K562 (cell line): Measurements from ENCODE around the gene SNX18. TPM values are rescaled to one million over a fixed set of nuclear protein-coding genes. Genes with fewer than 3 reads are reported as not detected.
A peak's percentile ranks its signal among the peaks of the same experiment; 100 is the strongest.

ENCODE experiments used
- ATAC-seq: fragments of 200-7000 bp; cut with Tn5 transposase; 3 replicates; pipeline ENCODE4 v1.9.1; 2020; ENCODE audit warnings: moderate library complexity
- BruUV-seq: library from RNA; stranded (reverse); fragments of 400-500 nt; replicated peaks from 2 replicates; lab custom pipeline; 2021; lab: Mats Ljungman, UMichigan
- CTCF ChIA-PET: fragments of 300-600 bp; formaldehyde crosslinking; extraction: SDS; loops from one replicate; lab custom pipeline; 2021; ENCODE audit warnings: low intra/inter-chr PET ratio; lab: Yijun Ruan, JAX
- POLR2A ChIA-PET: fragments of 300-600, 350-650 bp; sonication (Branson Sonifier 250); formaldehyde crosslinking; extraction: SDS; loops from one replicate; lab custom pipeline; 2021; ENCODE audit warnings: antibody characterized with exemption, inconsistent platforms; lab: Yijun Ruan, JAX
- DNase-seq, 4 experiments: peaks; one replicate each; pipeline versions ENCODE4 v3.0.0 to v3.0.0-alpha.2; 2011 to 2018; ENCODE audit warnings: low spot score in 3 of 4, mixed read lengths in 3 of 4; ENCODE audit errors: extremely low read depth in 1 of 4
- FAIRE-seq: peaks from 2 replicates; lab custom pipeline; 2011; peaks lifted over from hg19 to GRCh38; lab: Jason Lieb, UNC
- H2AFZ ChIP-seq: 2 replicates; pipeline ENCODE4 v1.6.0; 2011; ENCODE audit warnings: low read depth, low read length, control low read depth, inconsistent platforms
- H3K27ac ChIP-seq: fragments of 200-600 bp; 3 replicates; pipeline ENCODE4 v1.8.0; 2011; ENCODE audit warnings: low read depth, mild to moderate bottlenecking, control low read depth, inconsistent platforms, low read length, moderate library complexity, mixed read lengths; ENCODE audit errors: extremely low read depth
- H3K27me3 ChIP-seq, 2 experiments: fragments of 300-600 bp in 1 of 2; 2 replicates in 1 of 2; 3 replicates in 1 of 2; pipeline versions ENCODE4 v1.6.0 to v1.8.0; 2011; ENCODE audit warnings: inconsistent platforms in 2 of 2, low read length in 2 of 2, mild to moderate bottlenecking in 1 of 2, mixed read lengths in 1 of 2, moderate library complexity in 1 of 2; ENCODE audit not compliant: control insufficient read depth in 2 of 2, insufficient read depth in 2 of 2
- H3K36me3 ChIP-seq: fragments of 300-600 bp; 3 replicates; pipeline ENCODE4 v1.8.0; 2011; ENCODE audit warnings: mild to moderate bottlenecking, low read length, inconsistent platforms; ENCODE audit not compliant: control insufficient read depth, insufficient read depth
- H3K4me1 ChIP-seq, 2 experiments: fragments of 200-600 bp in 1 of 2; replicated peaks in 1 of 2; 2 replicates in 1 of 2; 3 replicates in 1 of 2; pipeline versions ENCODE4 v1.5.1 to v1.8.0; 2011; ENCODE audit warnings: inconsistent platforms in 2 of 2, low read length in 2 of 2, mild to moderate bottlenecking in 1 of 2, mixed read lengths in 1 of 2, moderate library complexity in 1 of 2; ENCODE audit not compliant: control insufficient read depth in 2 of 2, insufficient read depth in 2 of 2
- H3K4me2 ChIP-seq: 2 replicates; pipeline ENCODE4 v1.6.1; 2011; ENCODE audit warnings: low read length, control low read depth, inconsistent platforms, mixed read lengths; ENCODE audit not compliant: insufficient read depth
- H3K4me3 ChIP-seq: fragments of 200-600 bp; sonication (generic), shearing (Covaris generic); 2 replicates; pipeline ENCODE4 v1.5.1; 2016; ENCODE audit warnings: control low read depth, inconsistent platforms
- H3K79me2 ChIP-seq: fragments of 200-600 bp; 3 replicates; pipeline ENCODE4 v1.8.0; 2011; ENCODE audit warnings: low read length, inconsistent platforms; ENCODE audit not compliant: control insufficient read depth, insufficient read depth
- H3K9ac ChIP-seq, 2 experiments: 2 replicates each; pipeline versions ENCODE4 v1.6.0 to v1.6.1; 2011; ENCODE audit warnings: low read depth in 2 of 2, low read length in 2 of 2, control low read depth in 1 of 2, inconsistent platforms in 1 of 2, mild to moderate bottlenecking in 1 of 2, mixed read lengths in 1 of 2; ENCODE audit not compliant: insufficient read depth in 1 of 2
- H3K9me1 ChIP-seq: one replicate; pipeline ENCODE4 v1.6.0; 2011; ENCODE audit warnings: inconsistent platforms, mild to moderate bottlenecking, low read length, moderate library complexity; ENCODE audit not compliant: control insufficient read depth, insufficient read depth
- H3K9me3 ChIP-seq: replicated peaks from 2 replicates; pipeline ENCODE4 v1.5.1; 2011; ENCODE audit warnings: low read depth, low read length, inconsistent platforms; ENCODE audit not compliant: control insufficient read depth, insufficient read depth
- H4K20me1 ChIP-seq: replicated peaks from 2 replicates; pipeline ENCODE4 v1.6.1; 2011; ENCODE audit warnings: low read length, inconsistent platforms, mixed read lengths; ENCODE audit not compliant: control insufficient read depth, insufficient read depth
- BRD9 ChIP-seq: fragments of 450-650 bp; IDR thresholded peaks from 2 replicates; pipeline ENCODE4 v1.6.1; 2018; ENCODE audit warnings: low read depth; ENCODE audit not compliant: partially characterized antibody
- EP300 ChIP-seq: IDR thresholded peaks from 2 replicates; pipeline ENCODE4 v1.6.1; 2012; ENCODE audit warnings: low read length, improper control_type of control experiment
- ETV1 ChIP-seq: fragments of 450-650 bp; conservative IDR thresholded peaks from 2 replicates; pipeline ENCODE4 v1.6.1; 2016; ENCODE audit warnings: missing genetic modification characterization, control low read depth, low read depth, missing compliant biosample characterization
- FUS ChIP-seq: fragments of 200-400 bp; formaldehyde crosslinking; optimal IDR thresholded peaks from 2 replicates; pipeline ENCODE3; 2017; ENCODE audit warnings: low read depth, low read length
- GTF2A2 ChIP-seq: IDR thresholded peaks from 2 replicates; pipeline ENCODE4 v1.6.1; 2016; ENCODE audit warnings: mild to moderate bottlenecking, missing genetic modification characterization, missing compliant biosample characterization
- JUN ChIP-seq, 2 experiments: sonication (generic) in 1 of 2; formaldehyde crosslinking in 1 of 2; IDR thresholded peaks; 2 replicates each; pipeline versions ENCODE4 v1.6.1 to v1.8.0; 2012 to 2022; ENCODE audit warnings: borderline replicate concordance in 2 of 2, mild to moderate bottlenecking in 2 of 2, improper control_type of control experiment in 1 of 2, low read depth in 1 of 2, low read length in 1 of 2, missing genetic modification reagents in 1 of 2
- NCOA2 ChIP-seq, 2 experiments: fragments of 450-650 bp; IDR thresholded peaks; 2 replicates each; pipeline ENCODE4 v1.6.1; 2018; ENCODE audit warnings: mild to moderate bottlenecking in 2 of 2, moderate library complexity in 1 of 2; ENCODE audit not compliant: partially characterized antibody in 2 of 2
- NRF1 ChIP-seq, 2 experiments: fragments of 450-650 bp; IDR thresholded peaks in 1 of 2; conservative IDR thresholded peaks in 1 of 2; 2 replicates each; pipeline ENCODE4 v1.6.1; 2014; ENCODE audit warnings: mild to moderate bottlenecking in 2 of 2
- OTX1 ChIP-seq: fragments of 450-650 bp; formaldehyde crosslinking; IDR thresholded peaks from 2 replicates; pipeline ENCODE4 v1.4.0; 2022; ENCODE audit warnings: mild to moderate bottlenecking
- PHF20 ChIP-seq: fragments of 450-650 bp; IDR thresholded peaks from 2 replicates; pipeline ENCODE4 v1.6.1; 2018; ENCODE audit not compliant: partially characterized antibody
- RBBP5 ChIP-seq: fragments of 200-600 bp; sonication (generic); IDR thresholded peaks from 2 replicates; pipeline ENCODE4 v1.6.1; 2012; ENCODE audit warnings: borderline replicate concordance, mild to moderate bottlenecking, low read length, control low read depth, inconsistent platforms; ENCODE audit not compliant: insufficient read depth, poor library complexity, severe bottlenecking
- ZNF384 ChIP-seq: IDR thresholded peaks from 2 replicates; pipeline ENCODE4 v1.6.1; 2012; ENCODE audit warnings: low read depth, low read length, improper control_type of control experiment
- ZNF431 ChIP-seq: sonication (generic); formaldehyde crosslinking; IDR thresholded peaks from 2 replicates; pipeline ENCODE4 v1.8.0; 2022; ENCODE audit warnings: mild to moderate bottlenecking, missing genetic modification reagents
- ZNF583 ChIP-seq: fragments of 250-450 bp; sonication (Bioruptor Pico); IDR thresholded peaks from 2 replicates; pipeline ENCODE4 v1.4.0; 2020
- ZNF586 ChIP-seq: fragments of 450-650 bp; formaldehyde crosslinking; conservative IDR thresholded peaks from 2 replicates; pipeline ENCODE4 v1.4.0; 2020; ENCODE audit warnings: mild to moderate bottlenecking, moderate library complexity
- ZSCAN29 ChIP-seq: fragments of 450-650 bp; IDR thresholded peaks from 2 replicates; pipeline ENCODE4 v1.6.1; 2017
- WGBS: fragments of 100-300 bp; shearing (Covaris generic); methylation state at CpG from one replicate; pipeline ENCODE4 v1.1.6; 2016; ENCODE audit warnings: low coverage, mixed read lengths; ENCODE audit not compliant: insufficient coverage; ENCODE audit errors: missing lambda C conversion rate; 5-methylcytosine and 5-hydroxymethylcytosine counted together
- in situ Hi-C: fragments of 300-500 bp; cut with MboI; formaldehyde crosslinking; loops from 4 replicates; pipeline ENCODE4 v1.15.0; 2018; ENCODE audit warnings: inconsistent platforms, mixed read lengths
- intact Hi-C: fragments of 100-400 bp; cut with micrococcal nuclease; formaldehyde crosslinking; loops from 2 replicates; pipeline ENCODE4 v1.14.2; 2022
- polyA plus RNA-seq, 8 experiments: library from polyadenylated mRNA; depleted of rRNA in 4 of 8; stranded (reverse) in 5 of 8; unstranded in 3 of 8; fragments of >200 nt; fragmentation: Nextera tagmentation in 2 of 8; fragmentation: Illumina TruSeq in 1 of 8; extraction: Ambion mirVana in 2 of 8; extraction: Trizol in 1 of 8; gene quantifications; 2 replicates each; pipeline versions ENCODE4 v1.2.1 to v1.2.3, GENCODE V29; 2011 to 2014; ENCODE audit warnings: inconsistent platforms in 1 of 8, missing spikeins in 1 of 8
- total RNA-seq, 7 experiments: library from RNA; depleted of rRNA in 6 of 7; stranded (reverse); fragments of >200 nt in 6 of 7; fragmentation: Illumina TruSeq in 2 of 7; extraction: Trizol in 2 of 7; gene quantifications; 2 replicates each; pipeline versions ENCODE4 v1.2.1 to v1.2.3, GENCODE V29; 2011 to 2021; ENCODE audit warnings: low replicate concordance in 1 of 7
- TF ChIP-seq, protein P1 (sequence below): fragments of 200-800 bp; sonication (Bioruptor generic); IDR thresholded peaks from 2 replicates; pipeline ENCODE4 v1.6.1; 2017; ENCODE audit warnings: missing genetic modification characterization, missing compliant biosample characterization

SNX18 gene
- total and polyA plus RNA-seq, 9 of the 15 experiments (the other 6 are each of a cell fraction or from before 2014, with no cell fraction given): 2.3 to 8.8 (median 6.0) TPM

DNA sequence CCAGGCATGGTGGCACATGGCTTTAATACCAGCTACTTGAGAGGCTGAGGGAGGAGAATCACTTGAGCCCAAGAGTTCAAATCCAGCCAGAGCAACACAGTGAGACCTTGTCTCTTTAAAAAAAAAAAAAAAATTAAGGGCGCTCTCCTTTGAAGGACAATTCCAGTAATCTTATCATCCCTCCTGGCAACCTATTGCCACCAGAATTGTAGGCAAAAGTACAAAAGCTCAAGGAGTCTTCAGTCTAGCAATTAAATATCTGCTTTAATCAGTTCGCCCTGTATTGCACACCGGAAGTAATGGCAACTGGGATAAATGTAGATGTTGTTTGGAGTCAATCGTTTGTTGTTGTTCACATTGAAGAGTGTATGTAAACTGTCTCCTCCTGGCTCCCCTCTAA, 7.7 kb downstream of the SNX18 start:
- Histone ChIP-seq H3K4me2 (no peak overlapping the region), H3K4me1 (peaks cover 0 to 4% of the 10 kb centered on the region in 2 experiments; a peak in 3 of 5 replicates), H2AFZ (no peak overlapping the region), H3K9ac (no peak overlapping the region), H4K20me1 (peaks cover 9% of the 10 kb centered on the region), H3K9me1 (no peaks in the 10 kb centered on the region), H3K27ac (no peak overlapping the region), H3K4me3 (no peak overlapping the region), H3K27me3 (no peaks in the 10 kb centered on the region), H3K9me3 (no peaks in the 10 kb centered on the region), H3K79me2 (peaks cover 13% of the 10 kb centered on the region), H3K36me3 (no peaks in the 10 kb centered on the region)
- in situ Hi-C loops (no loop called here), intact Hi-C loops (no loop called here)
- DNase-seq: no peak
- TF ChIP-seq JUN (IDR thresholded peaks at IDR 0.05; ENCODE audit: borderline replicate concordance, low read depth, low read length): no peak
- no peak for TF ChIP-seq JUN (CRISPR knock-in tag; IDR thresholded peaks at IDR 0.05; ENCODE audit: borderline replicate concordance)
- TF ChIP-seq NRF1 (conservative IDR thresholded peaks at IDR 0.05 in 1 of 2, IDR thresholded peaks at IDR 0.05 in 1 of 2): no peak
- TF ChIP-seq EP300: no peak
- TF ChIP-seq FUS: no peak
- TF ChIP-seq ZNF586 (CRISPR knock-in tag): no peak
- TF ChIP-seq PHF20: no peak
- no peak for TF ChIP-seq GTF2A2 (tag)
- TF ChIP-seq ZSCAN29: no peak
- TF ChIP-seq ETV1: 0 out of 2 replicates have a peak, but pooled peaks have one; percentile 16
- no peak for TF ChIP-seq ZNF431 (CRISPR knock-in tag)
- no peak for TF ChIP-seq ZNF583
- TF ChIP-seq, protein P1, sequence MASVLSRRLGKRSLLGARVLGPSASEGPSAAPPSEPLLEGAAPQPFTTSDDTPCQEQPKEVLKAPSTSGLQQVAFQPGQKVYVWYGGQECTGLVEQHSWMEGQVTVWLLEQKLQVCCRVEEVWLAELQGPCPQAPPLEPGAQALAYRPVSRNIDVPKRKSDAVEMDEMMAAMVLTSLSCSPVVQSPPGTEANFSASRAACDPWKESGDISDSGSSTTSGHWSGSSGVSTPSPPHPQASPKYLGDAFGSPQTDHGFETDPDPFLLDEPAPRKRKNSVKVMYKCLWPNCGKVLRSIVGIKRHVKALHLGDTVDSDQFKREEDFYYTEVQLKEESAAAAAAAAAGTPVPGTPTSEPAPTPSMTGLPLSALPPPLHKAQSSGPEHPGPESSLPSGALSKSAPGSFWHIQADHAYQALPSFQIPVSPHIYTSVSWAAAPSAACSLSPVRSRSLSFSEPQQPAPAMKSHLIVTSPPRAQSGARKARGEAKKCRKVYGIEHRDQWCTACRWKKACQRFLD (CRISPR knock-in tag): no peak
- TF ChIP-seq OTX1 (CRISPR knock-in tag): no peak
- no peak for TF ChIP-seq RBBP5
- TF ChIP-seq NCOA2 (IDR thresholded peaks at IDR 0.05; ENCODE audit: partially characterized antibody in 2 of 2): no peak
- no peak for TF ChIP-seq BRD9
- TF ChIP-seq ZNF384: peak; percentile 57
- ChIA-PET CTCF (no interaction called here), POLR2A (interaction anchor here (0.5 to 1.0 kb wide), 5 partner anchors 12 to 314 kb away, joined by 4 to 5 read pairs (median 4); no protein-coding TSS in a partner anchor)
- WGBS: 34% methylated on average over 4 of the region's 4 CpGs
- ATAC-seq: no peak
- no peak for FAIRE-seq
- BruUV-seq: no TSS peak
